ENCODE results near the gene CHRNA3.

DNA sequence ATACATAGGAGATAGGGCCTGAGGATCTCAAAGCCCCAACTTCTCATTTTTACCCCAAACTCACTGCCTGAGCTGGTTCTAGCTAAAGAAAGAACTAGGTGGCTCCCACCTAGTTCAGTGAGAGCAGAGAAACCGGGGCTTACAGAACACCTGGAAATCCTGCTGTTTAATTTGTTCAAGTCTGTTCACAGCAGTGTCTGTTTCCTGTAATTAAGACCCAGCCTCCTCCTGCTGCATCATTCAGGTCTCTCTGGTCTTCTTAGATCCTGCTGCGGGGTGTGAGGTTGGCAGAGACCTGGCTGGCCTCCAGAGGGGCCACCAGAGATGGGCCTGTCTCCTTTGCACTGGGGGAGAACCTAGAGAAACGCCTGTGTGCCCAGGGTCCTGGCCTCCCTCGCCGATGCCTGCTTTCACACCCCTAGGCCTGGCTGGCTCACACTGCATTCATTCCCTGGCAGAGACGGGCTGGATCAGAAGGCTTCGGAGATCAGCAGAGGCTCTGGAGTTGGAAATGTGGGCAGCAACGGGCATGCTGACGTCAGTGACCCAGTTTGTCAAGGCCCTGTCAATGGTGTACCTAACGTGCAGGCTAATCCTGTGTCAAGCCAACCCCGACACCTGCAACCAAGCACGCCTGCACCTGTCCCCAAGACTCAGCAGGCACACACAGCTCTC is 4.9 kb upstream of the CHRNA3 start:
- TF ChIP-seq, protein P1, sequence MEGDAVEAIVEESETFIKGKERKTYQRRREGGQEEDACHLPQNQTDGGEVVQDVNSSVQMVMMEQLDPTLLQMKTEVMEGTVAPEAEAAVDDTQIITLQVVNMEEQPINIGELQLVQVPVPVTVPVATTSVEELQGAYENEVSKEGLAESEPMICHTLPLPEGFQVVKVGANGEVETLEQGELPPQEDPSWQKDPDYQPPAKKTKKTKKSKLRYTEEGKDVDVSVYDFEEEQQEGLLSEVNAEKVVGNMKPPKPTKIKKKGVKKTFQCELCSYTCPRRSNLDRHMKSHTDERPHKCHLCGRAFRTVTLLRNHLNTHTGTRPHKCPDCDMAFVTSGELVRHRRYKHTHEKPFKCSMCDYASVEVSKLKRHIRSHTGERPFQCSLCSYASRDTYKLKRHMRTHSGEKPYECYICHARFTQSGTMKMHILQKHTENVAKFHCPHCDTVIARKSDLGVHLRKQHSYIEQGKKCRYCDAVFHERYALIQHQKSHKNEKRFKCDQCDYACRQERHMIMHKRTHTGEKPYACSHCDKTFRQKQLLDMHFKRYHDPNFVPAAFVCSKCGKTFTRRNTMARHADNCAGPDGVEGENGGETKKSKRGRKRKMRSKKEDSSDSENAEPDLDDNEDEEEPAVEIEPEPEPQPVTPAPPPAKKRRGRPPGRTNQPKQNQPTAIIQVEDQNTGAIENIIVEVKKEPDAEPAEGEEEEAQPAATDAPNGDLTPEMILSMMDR (IDR thresholded peaks at IDR 0.05): no peak
- no peak for TF ChIP-seq POLR2A (IDR thresholded peaks at IDR 0.05)

Measured in prostate gland (tissue), 2 donors.